GM21360 (cell line): ENCODE measurements around the gene STARD7.

ENCODE experiments used
- ATAC-seq: cut with Tn5 transposase; IDR thresholded peaks from one replicate; pipeline ENCODE4 v1.9.1; 2021; ENCODE audit warnings: mild to moderate bottlenecking, moderate library complexity; ENCODE audit not compliant: unreplicated experiment

The STARD7 gene

GRCh38 chr2:96198921-96199320, 9.7 kb downstream of the STARD7 start:
- no peak for ATAC-seq

- no peak for ATAC-seq
Observed at GRCh38 chr2:96197546-96198255, 10.9 kb downstream of the STARD7 start.

GRCh38 chr2:96195410-96196066, 13.1 kb downstream of the STARD7 start:
- no peak for ATAC-seq

- ATAC-seq, result no peak
Observed at GRCh38 chr2:96191937-96192670, 16.5 kb downstream of the STARD7 start.

GRCh38 chr2:96188821-96189526, 19.7 kb downstream of the STARD7 start:
- ATAC-seq, result no peak

- no peak for ATAC-seq
Observed at GRCh38 chr2:96186562-96186961, 22.1 kb downstream of the STARD7 start.

GRCh38 chr2:96185516-96185915, 23.1 kb downstream of the STARD7 start:
- no peak for ATAC-seq

GRCh38 chr2:96184989-96185388, 23.6 kb downstream of the STARD7 start:
- ATAC-seq, result no peak

- ATAC-seq, result no peak
Observed at GRCh38 chr2:96184188-96184587, 24.4 kb downstream of the STARD7 start.

- no peak for ATAC-seq
Observed at GRCh38 chr2:96181529-96181928, 27.1 kb downstream of the STARD7 start.

- ATAC-seq, result no peak
Observed at GRCh38 chr2:96180521-96180920, 28.1 kb downstream of the STARD7 start.

- ATAC-seq, result no peak
Observed at GRCh38 chr2:96180002-96180401, 28.6 kb downstream of the STARD7 start.

GRCh38 chr2:96176661-96177060, 32.0 kb downstream of the STARD7 start:
- ATAC-seq, result no peak

GRCh38 chr2:96175951-96176350, 32.7 kb downstream of the STARD7 start:
- ATAC-seq, result no peak

GRCh38 chr2:96174251-96175144, 34.1 kb downstream of the STARD7 start:
- ATAC-seq, result peak; percentile 53

GRCh38 chr2:96171831-96172230, 36.8 kb downstream of the STARD7 start:
- ATAC-seq, result no peak

- ATAC-seq, result no peak
Observed at GRCh38 chr2:96170626-96171025, 38.0 kb downstream of the STARD7 start.

- no peak for ATAC-seq
Observed at GRCh38 chr2:96169868-96170507, 38.6 kb downstream of the STARD7 start.

- ATAC-seq, result no peak
Observed at GRCh38 chr2:96167407-96168013, 41.1 kb downstream of the STARD7 start.
